Endothelial cell of umbilical vein (primary cell): ENCODE results near the gene SVOP. TPM values are rescaled to one million over a fixed set of nuclear protein-coding genes. Genes with fewer than 3 reads are reported as not detected.

Experiments used
- BruUV-seq: library from RNA; stranded (reverse); fragments of 400-500 nt; replicated peaks from 2 replicates; lab custom pipeline; 2021; lab: Mats Ljungman, UMichigan
- CTCF ChIA-PET: fragments of 300-600, 350-600 bp; sonication (Branson Sonifier 250); formaldehyde crosslinking; loops from one replicate; lab custom pipeline; 2021; ENCODE audit warnings: antibody characterized with exemption, inconsistent platforms; lab: Charles Lee
- POLR2A ChIA-PET: fragments of 300-600, 350-600 bp; sonication (Branson Sonifier 250); formaldehyde crosslinking; loops from one replicate; lab custom pipeline; 2021; ENCODE audit warnings: antibody characterized with exemption, inconsistent platforms; lab: Charles Lee
- DNase-seq: peaks from one replicate; pipeline ENCODE4 v3.0.0-alpha.2; 2011; ENCODE audit warnings: low read depth, low spot score
- FAIRE-seq: peaks from 2 replicates; lab custom pipeline; 2011; peaks lifted over from hg19 to GRCh38; lab: Jason Lieb, UNC
- H2AFZ ChIP-seq: 2 replicates; pipeline ENCODE4 v1.6.0; 2012; ENCODE audit warnings: low read depth, low read length, control low read depth, inconsistent platforms
- H3K27ac ChIP-seq: 2 replicates; pipeline ENCODE4 v1.5.1; 2011; ENCODE audit warnings: low read depth, mild to moderate bottlenecking, control low read depth, low read length, moderate library complexity; ENCODE audit not compliant: insufficient read depth
- H3K27me3 ChIP-seq, 2 experiments: 2 replicates each; pipeline versions ENCODE4 v1.6.0 to v1.6.1; 2011; ENCODE audit warnings: low read length in 2 of 2, mixed read lengths in 1 of 2; ENCODE audit not compliant: control insufficient read depth in 2 of 2, insufficient read depth in 2 of 2
- H3K36me3 ChIP-seq, 2 experiments: 2 replicates in 1 of 2; 3 replicates in 1 of 2; pipeline ENCODE4 v1.5.1; 2011; ENCODE audit warnings: low read length in 2 of 2, mild to moderate bottlenecking in 1 of 2, moderate library complexity in 1 of 2; ENCODE audit not compliant: control insufficient read depth in 2 of 2, insufficient read depth in 2 of 2; ENCODE audit errors: extremely low read depth in 1 of 2
- H3K4me1 ChIP-seq: 3 replicates; pipeline ENCODE4 v1.5.1; 2011; ENCODE audit warnings: mild to moderate bottlenecking, low read length; ENCODE audit not compliant: control insufficient read depth, insufficient read depth; ENCODE audit errors: extremely low read depth
- H3K4me2 ChIP-seq: 2 replicates; pipeline ENCODE4 v1.6.1; 2011; ENCODE audit warnings: low read length, control low read depth, mixed read lengths; ENCODE audit not compliant: insufficient read depth
- H3K4me3 ChIP-seq, 3 experiments: fragments of 200-600 bp in 1 of 3; sonication (generic), shearing (Covaris generic) in 1 of 3; replicated peaks in 1 of 3; 2 replicates each; pipeline ENCODE4 v1.5.1; 2011 to 2016; ENCODE audit warnings: control low read depth in 3 of 3, low read length in 3 of 3, mild to moderate bottlenecking in 2 of 3, inconsistent platforms in 1 of 3, low read depth in 1 of 3, moderate library complexity in 1 of 3; ENCODE audit not compliant: insufficient read depth in 1 of 3
- H3K79me2 ChIP-seq: 2 replicates; pipeline ENCODE4 v1.6.0; 2012; ENCODE audit warnings: low read length, inconsistent platforms; ENCODE audit not compliant: control insufficient read depth, insufficient read depth
- H3K9ac ChIP-seq: replicated peaks from 2 replicates; pipeline ENCODE3; 2011; ENCODE audit warnings: low read length, control low read depth; ENCODE audit not compliant: insufficient read depth; ENCODE audit errors: extremely low read depth
- H3K9me1 ChIP-seq: replicated peaks from 3 replicates; pipeline ENCODE4 v1.6.0; 2011; ENCODE audit warnings: mild to moderate bottlenecking, low read length; ENCODE audit not compliant: control insufficient read depth, insufficient read depth; ENCODE audit errors: extremely low read depth
- H3K9me3 ChIP-seq: replicated peaks from 2 replicates; pipeline ENCODE4 v1.5.1; 2012; ENCODE audit warnings: low read length, inconsistent platforms; ENCODE audit not compliant: control insufficient read depth, insufficient read depth
- H4K20me1 ChIP-seq: replicated peaks from 2 replicates; pipeline ENCODE3; 2011; ENCODE audit warnings: mild to moderate bottlenecking, low read length; ENCODE audit not compliant: control insufficient read depth, insufficient read depth; ENCODE audit errors: extremely low read depth
- CTCF ChIP-seq, 2 donors: IDR thresholded peaks; 1 replicate in 1 of 2; 2 replicates in 1 of 2; pipeline ENCODE4 v1.5.1; 2011; ENCODE audit warnings: low read length in 2 of 2, mild to moderate bottlenecking in 2 of 2, moderate library complexity in 2 of 2, control low read depth in 1 of 2, inconsistent platforms in 1 of 2, low read depth in 1 of 2; ENCODE audit not compliant: insufficient read depth in 1 of 2; ENCODE audit errors: extremely low read depth in 1 of 2
- EZH2 ChIP-seq: IDR thresholded peaks from 2 replicates; pipeline ENCODE4 v1.6.1; 2012; ENCODE audit warnings: borderline replicate concordance, low read depth, mild to moderate bottlenecking, moderate library complexity, low read length, inconsistent platforms; ENCODE audit not compliant: severe bottlenecking
- FOS ChIP-seq: IDR thresholded peaks from 2 replicates; pipeline ENCODE4 v1.6.1; 2011; ENCODE audit warnings: mild to moderate bottlenecking, low read length, moderate library complexity, borderline replicate concordance; ENCODE audit not compliant: insufficient read depth
- GATA2 ChIP-seq: IDR thresholded peaks from 2 replicates; pipeline ENCODE4 v1.7.0; 2011; ENCODE audit warnings: low read depth, mild to moderate bottlenecking, moderate library complexity, mixed read lengths, low read length; ENCODE audit not compliant: insufficient read length, insufficient read depth
- JUN ChIP-seq: IDR thresholded peaks from 2 replicates; pipeline ENCODE4 v1.6.1; 2011; ENCODE audit warnings: borderline replicate concordance, low read depth; ENCODE audit not compliant: insufficient read length, insufficient read depth
- MAX ChIP-seq: IDR thresholded peaks from 2 replicates; pipeline ENCODE4 v1.6.1; 2011; ENCODE audit not compliant: insufficient read depth, insufficient read length
- MYC ChIP-seq: IDR thresholded peaks from one replicate; pipeline ENCODE4 v1.6.1; 2011; ENCODE audit warnings: mild to moderate bottlenecking, low read depth, low read length
- POLR2A ChIP-seq: IDR thresholded peaks from 2 replicates; pipeline ENCODE4 v1.6.1; 2012; ENCODE audit warnings: low read depth, mild to moderate bottlenecking, control low read depth, low read length
- POLR2AphosphoS5 ChIP-seq: IDR thresholded peaks from 2 replicates; pipeline ENCODE4 v1.6.1; 2012; ENCODE audit warnings: low read depth, mild to moderate bottlenecking, control low read depth, low read length, moderate library complexity; ENCODE audit not compliant: insufficient read depth
- dilution Hi-C: fragments of 300-500 bp; cut with MboI; formaldehyde crosslinking; loops from one replicate; pipeline ENCODE4 v1.15.0; 2019; ENCODE audit warnings: low sequenced_read_pairs; ENCODE audit not compliant: extremely low pct_ligation_motif_present
- intact Hi-C: fragments of 100-400 bp; cut with micrococcal nuclease; formaldehyde crosslinking; loops from one replicate; pipeline ENCODE4 v1.10.0; 2022
- polyA plus RNA-seq, 4 experiments: library from polyadenylated mRNA; depleted of rRNA in 3 of 4; stranded (reverse) in 3 of 4; unstranded in 1 of 4; fragments of >200 nt; gene quantifications; 2 replicates each; pipeline versions ENCODE4 v1.2.1 to v1.2.3, GENCODE V29; 2011 to 2012; ENCODE audit warnings: missing spikeins in 1 of 4
- total RNA-seq: library from RNA; stranded (reverse); gene quantifications from 2 replicates; pipeline ENCODE4 v1.2.3, GENCODE V29; 2021

Gene SVOP
- total and polyA plus RNA-seq, 2 donors (not counting 3 experiments of a cell fraction or from before 2014, with no cell fraction given), result not detected

- dilution Hi-C loops, result no loop called here
- no peak overlapping the region for H3K4me3 ChIP-seq
- no peaks in the 10 kb centered on the region for H3K79me2 ChIP-seq
- BruUV-seq, result no TSS peak
- no peak overlapping the region for H3K27ac ChIP-seq
- POLR2A ChIA-PET, result no interaction called here
- H3K9me1 ChIP-seq, result no peaks in the 10 kb centered on the region
- H3K9me3 ChIP-seq, result no peaks in the 10 kb centered on the region
- no peak for TF ChIP-seq CTCF (IDR thresholded peaks at IDR 0.05; ENCODE audit: extremely low read depth in 1 of 2, insufficient read depth in 1 of 2, low read depth in 1 of 2, low read length in 2 of 2)
- TF ChIP-seq MYC, result no peak
- TF ChIP-seq POLR2A, result no peak
- no peaks in the 10 kb centered on the region for H4K20me1 ChIP-seq
- no peak overlapping the region for H3K4me2 ChIP-seq
- no peaks in the 10 kb centered on the region for H3K4me1 ChIP-seq
- intact Hi-C loops, result no loop called here
- FAIRE-seq (no peak), DNase-seq (no peak)
- no peak overlapping the region for H2AFZ ChIP-seq
- no peaks in the 10 kb centered on the region for H3K36me3 ChIP-seq
- H3K9ac ChIP-seq, result no peak overlapping the region
- CTCF ChIA-PET, result no interaction called here
- H3K27me3 ChIP-seq, result no peaks in the 10 kb centered on the region
These were observed 144.3 kb downstream of the SVOP start for GRCh38 chr12:108876550-108876949.

- H3K27ac ChIP-seq, result no peak overlapping the region
- TF ChIP-seq EZH2 (no peak), MAX (no peak), FOS (no peak), MYC (no peak), POLR2AphosphoS5 (no peak), POLR2A (no peak), CTCF (IDR thresholded peaks at IDR 0.05; ENCODE audit: extremely low read depth in 1 of 2, insufficient read depth in 1 of 2, low read depth in 1 of 2, low read length in 2 of 2) (no peak), JUN (no peak), GATA2 (no peak)
- H3K4me1 ChIP-seq, result no peaks in the 10 kb centered on the region
- CTCF ChIA-PET, result no interaction called here
- DNase-seq (no peak), FAIRE-seq (no peak)
- H3K27me3 ChIP-seq, result no peaks in the 10 kb centered on the region
- BruUV-seq, result no TSS peak
- no peaks in the 10 kb centered on the region for H4K20me1 ChIP-seq
- H3K79me2 ChIP-seq, result no peaks in the 10 kb centered on the region
- no peak overlapping the region for H3K9ac ChIP-seq
- POLR2A ChIA-PET, result no interaction called here
- H2AFZ ChIP-seq, result no peak overlapping the region
- no peaks in the 10 kb centered on the region for H3K36me3 ChIP-seq
- H3K9me3 ChIP-seq, result no peaks in the 10 kb centered on the region
- H3K4me3 ChIP-seq, result no peak overlapping the region
- no peak overlapping the region for H3K4me2 ChIP-seq
- dilution Hi-C loops, result no loop called here
- H3K9me1 ChIP-seq, result no peaks in the 10 kb centered on the region
- intact Hi-C loops, result no loop called here
These were observed 145.0 kb downstream of the SVOP start for GRCh38 chr12:108875682-108876361.
